Stimulated activated CD4-positive, alpha-beta T cell treated with anti-CD3 and anti-CD28 coated beads, Interleukin-2, amount 100 ng/mL, for 48 hours (primary cell): ENCODE results near the gene FLT1.

Experiments used
- DNase-seq, 2 donors: peaks; one replicate each; pipeline ENCODE4 v3.0.0-alpha.2; 2020

Gene FLT1

DNA sequence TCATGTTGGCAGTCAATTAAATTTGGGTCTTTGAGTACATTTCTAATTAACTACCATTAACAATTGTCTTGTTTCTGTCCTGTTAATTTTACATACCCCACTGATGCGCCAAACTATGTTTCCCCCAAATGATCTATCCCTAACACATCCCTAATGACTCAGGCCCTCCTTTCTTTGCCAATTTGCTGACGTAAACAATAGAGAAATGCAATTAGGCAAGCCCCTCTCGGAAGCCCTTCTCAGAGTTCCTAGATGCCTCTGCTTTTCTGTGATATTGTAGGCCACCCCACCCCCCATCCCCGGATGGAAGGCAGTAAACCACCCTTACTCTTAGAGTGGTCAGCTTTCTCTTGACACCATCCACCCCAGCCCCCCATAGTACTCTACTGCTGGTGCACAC is 74.2 kb downstream of the FLT1 start:
- no peak for DNase-seq

DNA sequence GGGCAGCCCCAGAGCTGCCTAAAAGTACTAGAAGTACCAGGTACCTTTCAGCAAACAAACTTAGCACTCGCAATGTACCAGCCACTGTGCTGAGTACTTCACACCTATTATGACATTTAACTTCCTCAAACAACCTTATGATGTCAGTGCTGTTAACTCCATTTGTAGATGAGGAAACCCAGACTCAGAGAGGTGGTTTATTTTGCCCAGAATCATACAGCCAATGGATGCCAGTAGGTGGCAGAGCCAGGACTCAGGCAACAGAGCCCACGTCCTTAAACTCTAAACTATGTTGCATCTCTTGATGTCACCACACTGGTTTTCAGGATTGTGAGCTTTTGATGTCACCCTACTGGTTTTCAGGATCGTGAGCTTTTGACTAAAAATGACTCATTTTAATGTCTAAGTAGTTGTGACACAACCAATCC is 78.9 kb downstream of the FLT1 start:
- no peak for DNase-seq

DNA sequence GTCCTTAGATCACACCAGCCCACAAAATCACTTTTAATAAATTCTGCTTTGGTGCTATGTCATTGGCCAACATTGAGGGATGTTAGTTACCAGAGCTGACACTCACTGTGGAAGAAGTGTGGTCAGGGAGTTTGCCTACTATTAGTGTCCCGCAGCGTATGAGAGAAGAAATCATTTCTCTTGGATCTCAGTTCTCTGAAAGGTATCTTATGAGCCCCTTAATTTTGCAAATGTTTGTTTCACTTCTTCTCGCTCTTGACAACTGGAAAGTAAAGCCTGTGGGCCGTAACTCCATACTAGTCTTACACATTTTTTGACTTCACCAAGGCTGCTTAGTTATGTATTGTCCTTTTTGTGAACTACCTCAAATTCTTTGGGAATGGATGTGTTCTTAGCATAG is 80.9 kb downstream of the FLT1 start:
- no peak for DNase-seq

DNA sequence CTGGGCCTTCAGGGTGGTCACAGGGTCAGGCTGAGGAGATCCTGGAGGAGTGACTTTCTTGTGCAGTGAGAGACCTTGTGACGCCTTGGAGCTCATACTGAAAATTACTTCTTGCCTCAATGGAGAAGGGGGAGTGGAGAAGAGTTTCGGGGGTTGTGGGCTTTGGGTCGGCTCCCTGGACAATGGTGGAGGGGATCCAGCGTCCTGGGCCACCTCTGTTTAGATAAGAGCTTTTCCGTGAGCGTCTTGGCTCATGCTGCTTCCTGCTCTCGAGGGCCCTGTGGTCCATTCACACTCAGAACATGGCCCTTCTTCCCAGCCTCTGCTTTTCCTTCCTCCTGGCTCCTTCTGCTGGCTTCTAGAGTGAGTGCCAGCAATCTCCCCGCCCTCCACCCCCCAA is 81.9 kb downstream of the FLT1 start:
- DNase-seq, result no peak

DNA sequence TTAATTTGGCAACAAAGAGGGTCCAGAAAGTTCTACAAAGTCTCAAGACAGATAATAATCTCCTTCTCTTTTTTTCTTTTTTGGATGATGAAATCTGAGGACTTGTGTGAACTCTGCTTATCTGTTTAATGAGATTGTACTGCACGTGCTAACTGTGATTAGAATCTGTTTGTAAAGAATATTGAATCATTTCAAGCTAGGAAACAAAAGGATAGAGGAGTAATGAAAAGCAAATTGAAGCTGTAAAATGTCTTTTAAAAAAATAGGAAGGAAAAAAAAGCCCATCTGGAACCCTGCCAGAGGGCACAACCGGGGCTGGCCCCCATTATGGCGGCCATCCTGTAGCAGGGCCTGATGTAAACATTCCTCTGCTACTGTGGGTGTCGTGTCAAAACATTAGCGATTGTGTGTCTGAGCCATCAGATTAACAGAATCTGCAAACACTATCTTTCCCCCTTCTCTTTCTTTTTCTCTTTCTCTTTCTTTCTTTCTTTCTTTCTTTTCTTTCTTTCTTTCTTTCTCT is 83.0 kb downstream of the FLT1 start:
- DNase-seq, result no peak

DNA sequence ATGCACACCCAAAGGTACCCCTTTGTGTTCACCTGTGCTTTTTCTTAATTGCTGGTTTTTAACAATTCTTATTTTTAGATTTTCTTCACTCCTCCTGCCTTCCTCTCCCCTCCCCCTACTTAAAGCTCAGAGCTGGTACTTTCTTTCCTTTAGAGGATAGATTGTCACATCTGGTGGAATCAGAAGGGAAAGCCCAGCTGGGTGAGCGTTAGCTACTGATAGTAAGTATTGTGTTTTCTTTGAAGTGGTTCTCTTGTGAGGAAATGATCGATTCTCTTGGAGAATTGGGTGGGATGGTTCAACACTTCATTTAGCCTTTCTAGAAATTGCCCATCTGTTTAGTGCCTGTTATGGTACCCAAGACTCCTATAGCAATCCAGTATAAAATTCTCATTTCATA is 84.8 kb downstream of the FLT1 start:
- DNase-seq, result no peak

DNA sequence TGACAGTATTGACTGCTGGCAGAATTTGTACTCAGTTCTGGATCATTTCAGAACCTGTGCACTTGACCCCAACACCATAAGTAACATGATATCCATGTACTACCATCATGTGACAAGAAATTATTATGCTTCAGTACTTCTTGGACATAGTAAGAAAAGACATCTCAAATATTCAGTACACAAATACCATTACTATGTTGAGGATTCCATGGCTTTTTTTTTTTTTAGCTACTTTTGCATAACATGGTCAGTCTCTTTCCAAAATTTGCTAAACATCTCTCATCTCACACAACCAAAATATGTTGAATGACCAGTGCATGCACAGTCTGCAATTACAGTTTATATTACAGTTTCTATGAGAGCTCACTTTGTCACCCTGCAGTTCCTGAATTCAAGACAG is 85.3 kb downstream of the FLT1 start:
- DNase-seq, result no peak

DNA sequence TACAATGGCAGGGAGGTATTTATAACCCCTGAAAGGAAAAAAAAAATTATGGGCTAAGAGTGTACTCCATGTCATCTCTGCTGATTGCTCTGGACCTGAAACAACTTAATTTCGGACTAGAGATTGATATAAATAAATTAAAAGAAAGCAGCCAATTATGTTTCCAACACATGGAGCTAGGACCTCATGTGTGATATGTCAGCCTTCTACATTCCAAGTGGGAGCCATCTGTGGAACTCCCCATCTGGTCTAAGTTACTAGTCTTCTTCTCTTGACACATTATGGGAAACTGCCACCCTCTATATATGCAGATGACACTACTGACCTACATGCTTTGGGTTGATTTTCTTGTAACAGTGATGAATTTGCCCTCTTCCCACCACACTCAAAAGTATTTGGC is 86.1 kb downstream of the FLT1 start:
- DNase-seq, result no peak

DNA sequence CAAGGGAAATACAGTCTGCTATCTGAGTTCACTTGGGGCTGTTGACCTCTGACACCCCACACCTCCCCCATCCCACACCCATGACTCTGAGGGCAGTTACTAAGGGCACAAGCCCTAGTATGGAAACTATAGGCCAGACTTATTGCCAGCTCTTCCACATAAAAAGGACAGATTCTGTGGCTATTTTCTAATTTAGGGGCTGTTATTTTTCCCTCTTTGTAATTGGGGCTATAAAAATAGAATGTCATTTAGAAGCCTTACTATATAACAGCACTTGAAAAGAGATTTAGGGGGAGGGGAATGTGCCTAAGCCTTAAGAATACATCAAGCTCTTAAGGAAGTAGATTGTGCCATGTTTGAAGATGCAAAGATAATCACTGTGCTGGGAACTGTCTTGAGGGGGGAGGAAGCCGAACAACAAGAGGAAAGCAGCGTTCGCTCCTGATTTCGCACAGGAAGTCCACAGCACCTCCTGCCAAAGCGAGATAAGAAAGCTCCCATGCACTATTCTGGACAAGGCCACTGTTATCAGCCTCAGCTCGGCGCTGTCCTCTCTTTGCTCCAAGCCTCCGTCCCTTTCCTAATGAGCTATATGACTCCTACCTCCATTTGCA is 86.6 kb downstream of the FLT1 start:
- no peak for DNase-seq

DNA sequence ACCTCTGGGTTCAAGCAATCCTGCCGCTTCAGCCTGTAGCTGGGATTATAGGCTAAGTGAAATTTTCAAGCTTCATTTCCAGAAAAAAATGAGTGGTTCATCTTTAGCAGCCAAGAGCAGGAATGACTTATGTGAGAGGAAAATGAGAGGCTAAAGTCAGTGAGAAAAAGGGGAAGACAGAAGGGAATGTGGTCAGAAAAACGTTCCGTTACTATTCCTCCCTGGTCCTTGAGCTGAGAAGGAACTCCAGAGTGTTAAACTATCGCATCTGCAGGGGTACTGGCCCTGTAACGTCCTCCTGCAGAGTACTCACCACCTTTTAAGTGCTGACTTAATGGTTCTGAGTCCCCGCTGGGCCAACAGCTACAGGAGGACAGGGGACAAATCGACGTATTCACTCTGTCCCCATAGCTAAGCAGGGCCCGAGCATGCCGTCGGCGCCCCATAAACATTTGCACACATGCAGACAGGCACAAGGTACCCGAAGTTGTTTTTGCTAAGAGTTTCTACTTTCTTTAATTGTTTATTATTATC is 88.1 kb downstream of the FLT1 start:
- DNase-seq, result no peak

DNA sequence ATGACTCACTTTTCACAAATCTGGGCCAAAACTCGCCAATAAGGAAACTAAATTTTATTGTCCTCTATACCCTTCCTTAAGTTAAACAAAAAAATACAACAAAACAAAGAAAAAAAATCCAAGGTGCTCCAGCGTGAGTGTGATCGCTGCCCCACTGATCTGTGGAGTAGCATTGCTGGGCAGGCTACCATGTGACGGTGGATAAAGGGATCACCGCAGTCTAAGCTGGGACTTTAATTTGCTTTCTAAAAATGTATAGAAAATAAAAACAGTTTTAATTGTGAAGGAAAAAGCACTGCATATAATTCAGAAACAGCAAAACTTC is 92.9 kb downstream of the FLT1 start:
- DNase-seq, result no peak

DNA sequence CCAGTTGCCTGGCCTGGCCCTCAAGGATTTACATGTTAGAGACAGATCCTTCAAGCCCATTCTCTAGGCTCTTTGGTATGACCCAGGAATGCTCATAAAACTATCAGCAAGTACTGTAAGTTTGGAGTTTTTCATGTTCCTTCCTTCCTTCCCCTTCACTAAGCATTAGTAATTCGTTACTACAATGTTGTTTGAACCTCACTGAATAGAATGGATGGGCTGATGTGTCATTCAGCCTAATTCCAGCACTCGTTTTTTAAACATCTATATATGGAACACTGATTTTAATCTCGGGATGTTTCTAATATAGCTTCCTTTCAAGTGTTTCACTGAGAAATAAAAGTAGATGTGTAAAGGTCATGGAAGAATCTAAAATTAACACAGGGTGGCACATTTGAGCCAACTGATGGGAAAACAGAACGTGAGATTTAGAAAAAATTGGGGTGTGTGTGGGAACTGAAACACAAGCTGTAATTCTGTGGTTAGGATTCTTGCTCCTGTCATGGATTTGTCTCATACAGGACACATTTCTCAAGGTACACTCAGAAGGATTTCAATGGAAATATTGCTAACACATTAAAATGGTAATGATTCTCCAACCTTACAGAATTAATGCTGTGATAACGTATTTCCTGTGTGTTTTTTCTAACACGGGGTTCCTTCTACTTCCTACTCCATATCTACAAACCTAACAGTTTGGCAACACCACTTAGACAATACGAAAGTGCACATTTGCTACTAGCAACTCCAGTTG is 93.4 kb downstream of the FLT1 start:
- DNase-seq, result no peak

DNA sequence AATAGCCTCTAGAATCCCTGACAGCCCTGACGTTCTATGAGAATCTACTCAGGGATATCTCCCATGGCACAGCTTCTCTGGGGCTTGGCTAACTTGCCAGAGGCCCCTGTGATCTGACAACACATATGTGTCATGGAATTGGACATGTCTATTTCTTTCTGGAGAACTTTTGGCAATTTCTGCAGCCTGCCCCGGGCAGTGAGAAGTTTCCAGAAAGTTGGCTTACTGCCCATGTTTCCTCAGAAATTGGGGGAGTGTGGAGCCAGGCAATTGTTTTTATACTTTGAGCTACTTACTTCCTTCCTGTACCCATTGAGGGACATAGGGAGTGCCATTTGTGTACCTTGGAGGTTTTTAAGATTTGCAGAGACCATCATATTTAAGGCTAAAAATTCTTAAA is 98.9 kb downstream of the FLT1 start:
- DNase-seq, result no peak

DNA sequence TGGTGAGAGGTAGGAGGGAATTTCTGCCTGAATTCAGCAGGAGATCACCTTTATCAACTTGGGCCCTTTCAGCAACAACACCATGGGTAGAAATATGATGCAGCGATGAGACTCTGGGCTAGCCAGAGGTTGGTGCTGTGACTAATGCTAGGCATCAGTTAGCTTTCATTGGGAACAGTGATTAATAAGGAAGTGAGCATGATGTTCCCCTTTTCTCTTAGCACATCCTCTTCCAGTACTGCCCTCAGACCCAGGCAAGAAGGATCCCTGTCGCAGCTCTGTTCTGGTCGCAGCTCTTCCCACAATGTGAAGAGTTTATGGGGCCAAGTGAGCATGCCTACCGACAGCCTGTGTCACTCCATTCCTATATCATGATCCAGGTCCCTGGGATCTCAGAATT is 100.5 kb downstream of the FLT1 start:
- DNase-seq, result no peak

DNA sequence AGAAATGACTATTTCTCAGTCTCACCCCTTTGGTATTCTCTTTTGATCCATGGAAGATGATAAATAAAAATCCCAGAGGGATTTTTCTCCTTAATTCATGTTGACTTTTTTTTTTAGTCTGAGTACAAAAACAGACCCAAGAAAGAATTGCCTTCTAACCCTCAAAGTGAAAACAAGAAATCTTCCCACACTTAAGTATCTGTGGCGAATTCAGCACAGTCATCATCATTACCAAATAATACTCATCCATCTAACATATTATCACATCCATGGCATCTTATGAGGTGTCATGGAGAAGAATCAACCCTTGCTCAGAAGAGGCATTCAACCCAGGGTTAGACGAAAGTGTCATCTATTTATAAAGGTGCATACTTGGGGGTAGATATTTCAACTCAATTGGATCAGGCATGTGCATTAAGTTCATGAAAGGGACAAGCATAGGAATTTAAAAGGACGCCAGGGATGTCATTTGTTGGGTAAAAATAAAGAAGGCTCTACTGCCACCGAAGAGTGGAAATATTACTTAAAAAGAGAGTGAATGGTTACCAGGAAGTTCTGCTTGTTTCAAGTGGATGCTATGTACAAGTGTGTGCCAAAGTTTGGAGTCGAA is 101.9 kb downstream of the FLT1 start:
- no peak for DNase-seq

DNA sequence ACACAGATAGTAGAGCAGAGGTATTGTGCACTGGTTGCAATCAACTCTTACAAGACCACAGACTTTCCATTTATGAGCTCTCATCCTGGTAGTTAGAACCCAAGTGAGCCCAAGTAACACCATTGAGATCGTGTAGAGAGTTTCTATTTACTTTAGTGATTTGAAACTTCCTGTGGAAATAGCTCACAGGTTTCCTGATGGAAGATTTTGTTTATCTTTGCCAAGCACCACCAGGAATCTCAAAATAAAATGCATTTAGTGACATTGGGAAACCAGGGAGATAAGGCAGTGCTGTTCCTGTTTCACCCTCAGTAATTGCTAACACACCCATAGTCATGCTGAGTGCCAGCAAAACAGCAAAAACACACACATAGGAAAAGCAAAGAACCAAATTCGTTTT is 102.5 kb downstream of the FLT1 start:
- no peak for DNase-seq

DNA sequence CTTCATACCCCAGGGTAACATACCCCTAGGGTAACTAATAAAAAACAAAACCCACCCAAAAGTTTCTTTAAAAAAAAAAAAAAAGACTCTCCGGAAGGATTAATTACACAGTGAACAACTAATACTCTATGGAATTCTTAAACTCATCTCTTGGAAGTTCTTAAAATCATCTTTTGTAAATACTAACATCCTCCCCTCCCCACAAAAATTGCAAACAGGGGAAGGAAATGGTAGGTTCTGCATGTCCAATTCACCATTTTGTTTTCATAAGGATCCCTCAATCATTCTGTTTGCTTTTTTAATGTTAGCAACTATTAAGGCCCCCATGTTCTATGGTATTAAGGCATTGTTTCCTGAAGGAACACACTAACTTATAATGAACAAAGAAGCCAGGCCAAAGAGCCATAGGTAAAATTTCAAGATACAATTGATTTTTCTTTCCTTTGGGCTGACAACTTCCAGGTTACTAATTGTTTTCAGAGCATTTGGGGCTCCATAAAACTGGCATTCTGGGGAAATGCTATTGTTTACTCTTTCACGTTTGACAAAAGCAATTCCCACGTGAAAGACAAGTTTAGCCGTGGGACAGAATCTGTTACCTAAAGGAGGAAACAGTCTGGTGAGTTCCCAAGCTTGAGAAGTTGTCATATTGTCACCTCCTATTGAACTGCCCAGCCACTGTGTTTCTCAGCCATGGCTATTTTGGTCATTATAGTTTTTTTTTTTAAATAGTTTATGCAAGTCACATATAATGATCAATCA is 107.0 kb downstream of the FLT1 start:
- no peak for DNase-seq

DNA sequence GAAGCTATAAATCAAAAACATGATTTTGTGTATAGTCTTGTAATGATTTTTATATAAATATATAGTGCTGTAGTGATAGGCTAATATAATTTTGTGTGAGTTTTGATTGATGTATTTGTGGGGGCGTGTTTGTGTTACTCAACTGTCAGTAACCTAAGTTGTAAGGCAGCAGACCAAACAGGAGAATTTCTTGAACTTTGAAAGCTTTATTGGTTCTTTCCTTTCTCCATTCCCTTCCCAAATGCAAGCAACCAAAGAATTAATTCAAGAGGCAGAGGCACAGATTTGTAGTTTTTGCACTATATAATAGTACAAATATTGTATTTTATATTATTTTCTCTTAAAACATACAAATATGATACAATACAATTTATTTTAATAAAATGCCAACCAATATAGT is 109.6 kb downstream of the FLT1 start:
- no peak for DNase-seq

DNA sequence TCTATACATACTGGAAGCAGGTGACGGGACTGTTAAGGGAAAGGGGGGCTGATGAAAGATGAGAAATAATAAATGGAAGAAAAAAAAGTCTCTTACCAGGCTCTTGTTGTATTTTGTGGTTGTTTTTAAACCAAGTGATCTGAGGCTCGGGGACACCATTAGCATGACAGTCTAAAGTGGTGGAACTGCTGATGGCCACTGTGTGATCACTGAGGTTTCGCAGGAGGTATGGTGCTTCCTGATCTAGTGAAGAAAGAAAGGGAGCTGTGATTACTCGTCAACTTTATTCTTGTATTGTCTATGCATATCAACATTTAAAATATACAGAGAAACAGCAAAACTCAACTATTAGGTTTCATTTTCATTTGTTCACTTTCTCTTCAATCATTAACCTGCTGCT is 110.1 kb downstream of the FLT1 start:
- no peak for DNase-seq

DNA sequence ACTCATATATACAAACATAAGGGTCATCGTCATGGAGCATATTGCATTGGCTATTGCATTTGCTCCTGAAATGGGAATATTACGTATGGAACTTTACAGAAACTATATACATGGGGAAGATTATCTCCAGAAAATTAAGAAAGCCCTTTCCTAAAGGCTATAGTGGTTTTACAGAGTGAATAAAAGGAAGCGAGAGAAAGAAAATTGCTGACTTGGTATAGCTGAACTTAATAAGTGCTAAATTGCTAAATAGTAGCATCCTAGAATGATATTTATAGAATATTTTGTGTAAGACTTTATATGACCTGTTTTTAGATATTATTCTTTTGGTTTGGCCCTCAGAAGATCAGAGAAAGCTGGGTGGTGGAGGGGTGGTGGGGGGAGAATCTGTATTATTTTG is 114.6 kb downstream of the FLT1 start:
- DNase-seq, result no peak

DNA sequence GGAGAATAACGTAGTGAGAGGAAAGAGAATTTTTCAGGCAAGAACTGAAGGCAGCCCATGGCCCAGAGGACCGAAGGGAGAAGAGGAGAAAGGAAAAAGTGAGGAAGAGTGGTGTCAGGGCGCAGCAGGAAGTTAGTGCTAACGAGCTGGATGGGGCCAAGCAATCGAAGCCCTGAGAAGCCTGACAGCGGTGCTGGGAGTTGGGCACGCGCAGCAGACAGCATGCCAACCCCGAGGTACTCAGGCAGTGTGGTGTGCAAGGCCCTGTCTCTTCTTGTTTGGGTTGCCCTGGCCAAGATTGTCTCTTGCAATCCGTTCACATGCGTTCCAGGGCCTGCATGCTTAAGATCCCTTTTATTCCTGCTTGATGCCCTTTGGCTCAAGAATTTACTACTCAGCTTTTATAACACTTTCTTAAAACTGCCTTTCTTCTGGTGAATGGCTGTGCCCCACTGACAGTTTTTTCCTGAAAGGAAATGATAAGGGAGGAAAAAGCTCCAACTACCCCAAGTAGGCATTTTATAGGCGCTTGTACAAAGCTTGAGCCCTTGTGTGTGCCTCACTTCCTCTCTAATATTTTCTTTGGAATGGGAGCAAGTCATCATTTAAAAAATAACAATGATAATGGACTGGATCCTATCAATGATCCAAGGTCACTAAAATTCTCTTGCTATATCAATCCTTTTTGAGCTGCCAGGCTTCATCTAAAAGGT is 115.4 kb downstream of the FLT1 start:
- DNase-seq, result no peak

DNA sequence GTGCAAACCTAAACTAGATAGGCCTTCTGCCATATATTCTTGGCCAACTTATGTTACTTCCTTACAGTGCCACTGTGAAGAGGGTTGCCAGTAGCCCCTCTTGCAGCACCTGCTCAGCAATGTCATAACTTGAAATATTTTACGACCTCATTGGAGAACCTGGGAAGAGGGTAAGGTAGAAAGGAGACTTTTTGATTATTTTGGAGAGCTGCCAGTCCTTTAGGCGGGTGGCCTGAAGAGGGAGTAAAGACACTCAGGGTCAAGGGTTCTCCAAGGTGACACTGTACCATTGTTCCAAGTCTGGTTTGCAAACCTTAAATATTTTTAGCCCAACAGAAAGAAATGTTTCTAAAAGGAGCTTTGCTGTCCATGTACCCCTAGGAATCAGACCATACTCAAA is 118.3 kb downstream of the FLT1 start:
- no peak for DNase-seq
